Liver (tissue), 9 donors: ENCODE results near the gene CENPO. TPM values are rescaled to one million over a fixed set of nuclear protein-coding genes. Genes with fewer than 3 reads are reported as not detected.

ENCODE experiments used
- DNase-seq: peaks from one replicate; pipeline ENCODE4 v3.0.0-alpha.2; 2017; ENCODE audit warnings: low spot score
- H3K27ac ChIP-seq, 2 donors: one replicate each; pipeline ENCODE4 v1.7.0; 2013; ENCODE audit warnings: inconsistent platforms in 2 of 2, low read length in 2 of 2, control low read depth in 1 of 2, low read depth in 1 of 2, mild to moderate bottlenecking in 1 of 2
- H3K27me3 ChIP-seq, 4 donors: one replicate each; pipeline versions ENCODE4 v1.6.1 to v1.7.0; 2013; ENCODE audit warnings: low read length in 3 of 4, inconsistent platforms in 1 of 4, mild to moderate bottlenecking in 1 of 4, moderate library complexity in 1 of 4; ENCODE audit not compliant: control insufficient read depth in 4 of 4, insufficient read depth in 4 of 4
- H3K36me3 ChIP-seq, 4 donors: one replicate each; pipeline versions ENCODE4 v1.6.1 to v1.7.0; 2013; ENCODE audit warnings: low read length in 3 of 4, mild to moderate bottlenecking in 3 of 4, low read depth in 1 of 4, moderate library complexity in 1 of 4; ENCODE audit not compliant: control insufficient read depth in 4 of 4, insufficient read depth in 3 of 4
- H3K4me1 ChIP-seq, 4 donors: one replicate each; pipeline versions ENCODE4 v1.6.1 to v1.7.0; 2013; ENCODE audit warnings: low read length in 3 of 4, mild to moderate bottlenecking in 3 of 4, moderate library complexity in 1 of 4; ENCODE audit not compliant: control insufficient read depth in 4 of 4, insufficient read depth in 4 of 4
- H3K4me3 ChIP-seq, 3 donors: one replicate each; pipeline versions ENCODE4 v1.6.1 to v1.7.0; 2013; ENCODE audit warnings: low read length in 3 of 3, control low read depth in 1 of 3, low read depth in 1 of 3, mild to moderate bottlenecking in 1 of 3
- H3K9ac ChIP-seq, 2 donors: one replicate each; pipeline ENCODE4 v1.7.0; 2013; ENCODE audit warnings: low read length in 2 of 2, mild to moderate bottlenecking in 2 of 2, moderate library complexity in 2 of 2, control low read depth in 1 of 2, low read depth in 1 of 2
- H3K9me3 ChIP-seq, 4 donors: one replicate each; pipeline versions ENCODE4 v1.6.1 to v1.7.0; 2013; ENCODE audit warnings: low read length in 3 of 4; ENCODE audit not compliant: control insufficient read depth in 4 of 4
- EGR1 ChIP-seq, 2 donors: IDR thresholded peaks; 2 replicates each; pipeline ENCODE4 v1.6.1; 2016 to 2018; ENCODE audit warnings: antibody characterized with exemption in 2 of 2, low read depth in 2 of 2
- FOXA1 ChIP-seq: IDR thresholded peaks from 2 replicates; pipeline ENCODE4 v1.6.1; 2016; ENCODE audit warnings: antibody characterized with exemption
- FOXA2 ChIP-seq: IDR thresholded peaks from 2 replicates; pipeline ENCODE4 v1.6.1; 2016; ENCODE audit warnings: antibody characterized with exemption
- GABPA ChIP-seq, 2 donors: IDR thresholded peaks in 1 of 2; conservative IDR thresholded peaks in 1 of 2; 2 replicates each; pipeline ENCODE4 v1.6.1; 2016; ENCODE audit warnings: antibody characterized with exemption in 2 of 2, mild to moderate bottlenecking in 1 of 2, moderate library complexity in 1 of 2
- HNF4A ChIP-seq, 2 donors: conservative IDR thresholded peaks; 2 replicates each; pipeline ENCODE4 v1.6.1; 2016; ENCODE audit warnings: antibody characterized with exemption in 2 of 2, mild to moderate bottlenecking in 2 of 2
- HNF4G ChIP-seq: IDR thresholded peaks from 2 replicates; pipeline ENCODE4 v1.6.1; 2016; ENCODE audit warnings: antibody characterized with exemption
- JUND ChIP-seq, 2 donors: IDR thresholded peaks; 2 replicates each; pipeline ENCODE4 v1.6.1; 2016; ENCODE audit warnings: antibody characterized with exemption in 2 of 2
- NR2F2 ChIP-seq: IDR thresholded peaks from 2 replicates; pipeline ENCODE4 v1.6.1; 2016; ENCODE audit warnings: antibody characterized with exemption
- RAD21 ChIP-seq, 2 donors: IDR thresholded peaks; 2 replicates each; pipeline ENCODE4 v1.6.1; 2016; ENCODE audit warnings: antibody characterized with exemption in 2 of 2, mild to moderate bottlenecking in 2 of 2
- RXRA ChIP-seq, 2 donors: IDR thresholded peaks; 2 replicates each; pipeline ENCODE4 v1.6.1; 2017 to 2018; ENCODE audit warnings: antibody characterized with exemption in 2 of 2, mild to moderate bottlenecking in 1 of 2
- SP1 ChIP-seq: IDR thresholded peaks from 2 replicates; pipeline ENCODE4 v1.6.1; 2018; ENCODE audit warnings: antibody characterized with exemption, mild to moderate bottlenecking
- TAF1 ChIP-seq: conservative IDR thresholded peaks from 2 replicates; pipeline ENCODE4 v1.6.1; 2016; ENCODE audit warnings: antibody characterized with exemption, mild to moderate bottlenecking
- YY1 ChIP-seq: IDR thresholded peaks from 2 replicates; pipeline ENCODE4 v1.6.1; 2016; ENCODE audit warnings: antibody characterized with exemption, mild to moderate bottlenecking
- WGBS: extraction: QIAGEN DNeasy Blood & Tissue Kit; methylation state at CpG from one replicate; pipeline ENCODE4 v1.1.7; 2013; 5-methylcytosine and 5-hydroxymethylcytosine counted together
- polyA plus RNA-seq, 2 donors: library from polyadenylated mRNA; stranded (reverse) in 1 of 2; unstranded in 1 of 2; fragments of 200-250 nt in 1 of 2; fragments of >200 nt in 1 of 2; fragmentation: Nextera tagmentation in 1 of 2; extraction: Ambion mirVana in 1 of 2; gene quantifications; one replicate each; pipeline versions ENCODE4 v1.2.1 to v1.2.3, GENCODE V29; 2013 to 2015
- total RNA-seq, 2 donors: library from RNA; depleted of rRNA; stranded (reverse); fragments of >200 nt; gene quantifications; one replicate each; pipeline ENCODE4 v1.2.3, GENCODE V29; 2014
- TF ChIP-seq, protein P1 (sequence below): IDR thresholded peaks from 2 replicates; pipeline ENCODE4 v1.6.1; 2016; ENCODE audit warnings: antibody characterized with exemption
- TF ChIP-seq, protein P2 (sequence below): fragments of 150-350 bp; IDR thresholded peaks from 2 replicates; pipeline ENCODE4 v1.5.1; 2017; ENCODE audit warnings: improper control_type of control experiment, low read depth, low read length; ENCODE audit not compliant: missing input control
- TF ChIP-seq, protein P3 (sequence below): IDR thresholded peaks from 2 replicates; pipeline ENCODE4 v1.6.1; 2016; ENCODE audit warnings: antibody characterized with exemption
- TF ChIP-seq, protein P4 (sequence below): IDR thresholded peaks from 2 replicates; pipeline ENCODE4 v1.6.1; 2016; ENCODE audit warnings: antibody characterized with exemption, mild to moderate bottlenecking
- TF ChIP-seq, protein P5 (sequence below): IDR thresholded peaks from 2 replicates; pipeline ENCODE4 v1.6.1; 2016; ENCODE audit warnings: antibody characterized with exemption
- donor health status: healthy.
- donor health status: healthy.
- donor health status: healthy.
- donor health status: healthy.
- donor health status: healthy.

The CENPO gene
- total and polyA plus RNA-seq, 4 donors, result 2.2 to 17.8 (median 3.2) TPM

DNA sequence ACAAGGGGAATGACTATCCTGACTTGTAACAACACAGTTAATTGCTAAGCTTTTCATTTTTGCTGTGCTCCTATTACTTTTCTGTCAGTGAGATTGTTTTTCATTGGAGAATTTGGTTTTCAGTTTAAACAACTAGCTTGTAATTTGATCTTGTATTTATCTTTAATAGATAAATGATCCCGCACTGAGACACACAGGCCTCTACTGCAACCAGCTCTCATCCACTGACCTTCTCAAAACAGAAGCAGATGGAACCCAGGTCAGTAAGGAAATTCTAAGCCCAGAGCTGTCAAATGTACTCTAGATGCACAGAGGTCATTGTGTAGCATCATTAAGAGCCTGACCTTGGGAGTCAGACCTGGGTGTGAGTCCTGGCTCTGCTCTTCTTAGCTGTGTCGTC lies 30.7 kb upstream of the CENPO start (continued):
- TF ChIP-seq NR2F2 (no peak), GABPA (IDR thresholded peaks at IDR 0.05 in 1 of 2, conservative IDR thresholded peaks at IDR 0.05 in 1 of 2) (no peak), HNF4A (conservative IDR thresholded peaks at IDR 0.05) (no peak), RAD21 (IDR thresholded peaks at IDR 0.05) (no peak), FOXA2 (no peak), JUND (IDR thresholded peaks at IDR 0.05) (no peak), FOXA1 (no peak), YY1 (no peak), EGR1 (IDR thresholded peaks at IDR 0.05; ENCODE audit: low read depth in 2 of 2) (no peak), RXRA (IDR thresholded peaks at IDR 0.05) (no peak), TAF1 (no peak)
- TF ChIP-seq, protein P1, sequence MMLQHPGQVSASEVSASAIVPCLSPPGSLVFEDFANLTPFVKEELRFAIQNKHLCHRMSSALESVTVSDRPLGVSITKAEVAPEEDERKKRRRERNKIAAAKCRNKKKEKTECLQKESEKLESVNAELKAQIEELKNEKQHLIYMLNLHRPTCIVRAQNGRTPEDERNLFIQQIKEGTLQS, result no peak

DNA sequence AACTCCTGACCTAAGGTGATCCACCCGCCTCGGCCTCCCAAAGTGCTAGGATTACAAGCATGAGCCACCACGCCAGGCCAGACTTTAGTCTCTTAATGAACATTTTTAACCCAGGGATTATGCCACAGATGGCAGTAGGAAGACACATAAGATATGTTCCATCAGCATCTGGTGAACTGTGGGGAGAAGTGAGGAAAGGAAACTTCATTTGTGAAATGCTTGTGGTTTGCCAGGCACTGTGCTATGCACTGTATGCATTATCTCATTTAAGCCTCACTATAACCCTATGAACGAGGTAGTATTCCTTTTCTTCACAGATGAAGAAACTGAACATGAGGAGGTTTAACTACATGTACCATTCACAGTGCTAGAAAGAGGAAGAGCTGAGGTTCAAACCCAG lies 29.4 kb upstream of the CENPO start:
- no peak for TF ChIP-seq YY1
- TF ChIP-seq, protein P2, sequence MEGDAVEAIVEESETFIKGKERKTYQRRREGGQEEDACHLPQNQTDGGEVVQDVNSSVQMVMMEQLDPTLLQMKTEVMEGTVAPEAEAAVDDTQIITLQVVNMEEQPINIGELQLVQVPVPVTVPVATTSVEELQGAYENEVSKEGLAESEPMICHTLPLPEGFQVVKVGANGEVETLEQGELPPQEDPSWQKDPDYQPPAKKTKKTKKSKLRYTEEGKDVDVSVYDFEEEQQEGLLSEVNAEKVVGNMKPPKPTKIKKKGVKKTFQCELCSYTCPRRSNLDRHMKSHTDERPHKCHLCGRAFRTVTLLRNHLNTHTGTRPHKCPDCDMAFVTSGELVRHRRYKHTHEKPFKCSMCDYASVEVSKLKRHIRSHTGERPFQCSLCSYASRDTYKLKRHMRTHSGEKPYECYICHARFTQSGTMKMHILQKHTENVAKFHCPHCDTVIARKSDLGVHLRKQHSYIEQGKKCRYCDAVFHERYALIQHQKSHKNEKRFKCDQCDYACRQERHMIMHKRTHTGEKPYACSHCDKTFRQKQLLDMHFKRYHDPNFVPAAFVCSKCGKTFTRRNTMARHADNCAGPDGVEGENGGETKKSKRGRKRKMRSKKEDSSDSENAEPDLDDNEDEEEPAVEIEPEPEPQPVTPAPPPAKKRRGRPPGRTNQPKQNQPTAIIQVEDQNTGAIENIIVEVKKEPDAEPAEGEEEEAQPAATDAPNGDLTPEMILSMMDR, result no peak
- TF ChIP-seq FOXA1, result no peak
- TF ChIP-seq SP1, result no peak
- no peak for TF ChIP-seq RXRA (IDR thresholded peaks at IDR 0.05)
- TF ChIP-seq GABPA (IDR thresholded peaks at IDR 0.05 in 1 of 2, conservative IDR thresholded peaks at IDR 0.05 in 1 of 2), result no peak
- TF ChIP-seq, protein P3, sequence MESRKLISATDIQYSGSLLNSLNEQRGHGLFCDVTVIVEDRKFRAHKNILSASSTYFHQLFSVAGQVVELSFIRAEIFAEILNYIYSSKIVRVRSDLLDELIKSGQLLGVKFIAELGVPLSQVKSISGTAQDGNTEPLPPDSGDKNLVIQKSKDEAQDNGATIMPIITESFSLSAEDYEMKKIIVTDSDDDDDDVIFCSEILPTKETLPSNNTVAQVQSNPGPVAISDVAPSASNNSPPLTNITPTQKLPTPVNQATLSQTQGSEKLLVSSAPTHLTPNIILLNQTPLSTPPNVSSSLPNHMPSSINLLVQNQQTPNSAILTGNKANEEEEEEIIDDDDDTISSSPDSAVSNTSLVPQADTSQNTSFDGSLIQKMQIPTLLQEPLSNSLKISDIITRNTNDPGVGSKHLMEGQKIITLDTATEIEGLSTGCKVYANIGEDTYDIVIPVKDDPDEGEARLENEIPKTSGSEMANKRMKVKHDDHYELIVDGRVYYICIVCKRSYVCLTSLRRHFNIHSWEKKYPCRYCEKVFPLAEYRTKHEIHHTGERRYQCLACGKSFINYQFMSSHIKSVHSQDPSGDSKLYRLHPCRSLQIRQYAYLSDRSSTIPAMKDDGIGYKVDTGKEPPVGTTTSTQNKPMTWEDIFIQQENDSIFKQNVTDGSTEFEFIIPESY, result no peak
- TF ChIP-seq, protein P4, sequence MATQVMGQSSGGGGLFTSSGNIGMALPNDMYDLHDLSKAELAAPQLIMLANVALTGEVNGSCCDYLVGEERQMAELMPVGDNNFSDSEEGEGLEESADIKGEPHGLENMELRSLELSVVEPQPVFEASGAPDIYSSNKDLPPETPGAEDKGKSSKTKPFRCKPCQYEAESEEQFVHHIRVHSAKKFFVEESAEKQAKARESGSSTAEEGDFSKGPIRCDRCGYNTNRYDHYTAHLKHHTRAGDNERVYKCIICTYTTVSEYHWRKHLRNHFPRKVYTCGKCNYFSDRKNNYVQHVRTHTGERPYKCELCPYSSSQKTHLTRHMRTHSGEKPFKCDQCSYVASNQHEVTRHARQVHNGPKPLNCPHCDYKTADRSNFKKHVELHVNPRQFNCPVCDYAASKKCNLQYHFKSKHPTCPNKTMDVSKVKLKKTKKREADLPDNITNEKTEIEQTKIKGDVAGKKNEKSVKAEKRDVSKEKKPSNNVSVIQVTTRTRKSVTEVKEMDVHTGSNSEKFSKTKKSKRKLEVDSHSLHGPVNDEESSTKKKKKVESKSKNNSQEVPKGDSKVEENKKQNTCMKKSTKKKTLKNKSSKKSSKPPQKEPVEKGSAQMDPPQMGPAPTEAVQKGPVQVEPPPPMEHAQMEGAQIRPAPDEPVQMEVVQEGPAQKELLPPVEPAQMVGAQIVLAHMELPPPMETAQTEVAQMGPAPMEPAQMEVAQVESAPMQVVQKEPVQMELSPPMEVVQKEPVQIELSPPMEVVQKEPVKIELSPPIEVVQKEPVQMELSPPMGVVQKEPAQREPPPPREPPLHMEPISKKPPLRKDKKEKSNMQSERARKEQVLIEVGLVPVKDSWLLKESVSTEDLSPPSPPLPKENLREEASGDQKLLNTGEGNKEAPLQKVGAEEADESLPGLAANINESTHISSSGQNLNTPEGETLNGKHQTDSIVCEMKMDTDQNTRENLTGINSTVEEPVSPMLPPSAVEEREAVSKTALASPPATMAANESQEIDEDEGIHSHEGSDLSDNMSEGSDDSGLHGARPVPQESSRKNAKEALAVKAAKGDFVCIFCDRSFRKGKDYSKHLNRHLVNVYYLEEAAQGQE, result no peak
- TF ChIP-seq EGR1 (IDR thresholded peaks at IDR 0.05; ENCODE audit: low read depth in 2 of 2), result no peak
- TF ChIP-seq JUND (IDR thresholded peaks at IDR 0.05), result no peak
- no peak for TF ChIP-seq RAD21 (IDR thresholded peaks at IDR 0.05)
- TF ChIP-seq FOXA2, result no peak
- TF ChIP-seq, protein P5, sequence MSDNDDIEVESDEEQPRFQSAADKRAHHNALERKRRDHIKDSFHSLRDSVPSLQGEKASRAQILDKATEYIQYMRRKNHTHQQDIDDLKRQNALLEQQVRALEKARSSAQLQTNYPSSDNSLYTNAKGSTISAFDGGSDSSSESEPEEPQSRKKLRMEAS, result no peak
- TF ChIP-seq TAF1, result no peak
- TF ChIP-seq NR2F2, result no peak
- TF ChIP-seq HNF4A (conservative IDR thresholded peaks at IDR 0.05), result no peak
- no peak for TF ChIP-seq HNF4G
- TF ChIP-seq, protein P1, result no peak
- H3K9ac ChIP-seq, result no peak overlapping the region
- H3K4me3 ChIP-seq, result no peak overlapping the region
- no peak overlapping the region for H3K27ac ChIP-seq
- WGBS, result 98% methylated on average over 4 of the region's 4 CpGs
- DNase-seq, result no peak
- no peaks in the 10 kb centered on the region for H3K4me1 ChIP-seq
- H3K36me3 ChIP-seq, result peaks cover 7 to 35% (median 24%) of the 10 kb centered on the region in 4 donors
- H3K9me3 ChIP-seq, result no peaks in the 10 kb centered on the region
- H3K27me3 ChIP-seq, result no peaks in the 10 kb centered on the region
